Measurements from ENCODE around the gene HDAC7. TPM values are rescaled to one million over a fixed set of nuclear protein-coding genes. Genes with fewer than 3 reads are reported as not detected.

HDAC7 gene
- total and polyA plus RNA-seq, 12 donors = 26.9 to 75.6 (median 40.3) TPM

GRCh38 chr12:47781479-47782371 is 38.0 kb downstream of the HDAC7 start:
- DNase-seq = no peak
- 72 to 74% methylated on average over 13 of the region's 13 CpGs for WGBS, 2 donors
- Histone ChIP-seq H3K27me3 (no peaks in the 10 kb centered on the region), H3K4me3 (no peak overlapping the region), H3K4me1 (peaks cover 15 to 61% (median 29%) of the 10 kb centered on the region in 9 donors), H3K36me3 (peaks cover 0 to 66% (median 38%) of the 10 kb centered on the region in 9 donors), H3K27ac (peak overlapping the region in 3 of 10 donors; percentile 12 to 64 (median 12)), H3K9me3 (no peaks in the 10 kb centered on the region)
- ATAC-seq = no peak
- no peak for TF ChIP-seq CTCF (IDR thresholded peaks at IDR 0.05)
- intact Hi-C loops (cut with DNase I) = loop anchor here in 3 of 10 donors (5.0 kb wide), 2 partner anchors 36 to 56 kb away; partner anchors contain the start of gene HDAC7 (in 1 of the 3)

GRCh38 chr12:47779943-47780504 is 39.7 kb downstream of the HDAC7 start:
- no peak for DNase-seq

GRCh38 chr12:47779301-47779942 is 40.3 kb downstream of the HDAC7 start:
- Histone ChIP-seq H3K36me3 (peaks cover 0 to 43% (median 16%) of the 10 kb centered on the region in 9 donors), H3K9me3 (no peaks in the 10 kb centered on the region), H3K27me3 (no peaks in the 10 kb centered on the region), H3K27ac (peak overlapping the region in 2 of 10 donors; percentile 39 to 52), H3K4me3 (no peak overlapping the region), H3K4me1 (peaks cover 22 to 71% (median 52%) of the 10 kb centered on the region in 9 donors)
- intact Hi-C loops (cut with DNase I) = loop anchor here in 9 of 10 donors (1.0 to 10.0 kb wide), 9 partner anchors 37 to 67 kb away; no protein-coding TSS in a partner anchor
- ATAC-seq = peak; percentile 68 to 84 (median 76)
- DNase-seq = peak; percentile 88 to 91
- peak; percentile 90 to 97 (median 95) for TF ChIP-seq CTCF (IDR thresholded peaks at IDR 0.05)
- 28 to 37% methylated on average over 19 of the region's 19 CpGs for WGBS, 2 donors

More at GRCh38 chr12:47779943-47780504, 39.7 kb downstream of the HDAC7 start:
- ATAC-seq = peak in 5 of 8 donors; percentile 4 to 15 (median 8)
- H3K27ac ChIP-seq = peak overlapping the region in 3 of 10 donors; percentile 17 to 52 (median 39)
- intact Hi-C loops (cut with DNase I) = loop anchor here (1.0 to 10.0 kb wide), 11 partner anchors 18 to 68 kb away; partner anchors contain the start of gene HDAC7 (in 1 of the 10)
- H3K4me1 ChIP-seq = peaks cover 17 to 69% (median 46%) of the 10 kb centered on the region in 9 donors
- H3K9me3 ChIP-seq = no peaks in the 10 kb centered on the region
- 64 to 68% methylated on average over 11 of the region's 11 CpGs for WGBS, 2 donors
- peaks cover 0 to 49% (median 22%) of the 10 kb centered on the region in 9 donors for H3K36me3 ChIP-seq
- H3K27me3 ChIP-seq = no peaks in the 10 kb centered on the region
- no peak overlapping the region for H3K4me3 ChIP-seq
- TF ChIP-seq CTCF (IDR thresholded peaks at IDR 0.05) = no peak

GRCh38 chr12:47778881-47779280 is 40.8 kb downstream of the HDAC7 start:
- ATAC-seq = peak in 3 of 8 donors; percentile 1 to 2 (median 1)
- Histone ChIP-seq H3K27ac (peak overlapping the region in 1 of 10 donors; percentile 7), H3K36me3 (peaks cover 0 to 38% (median 11%) of the 10 kb centered on the region in 9 donors), H3K4me3 (no peak overlapping the region), H3K27me3 (no peaks in the 10 kb centered on the region), H3K4me1 (peaks cover 23 to 73% (median 56%) of the 10 kb centered on the region in 9 donors), H3K9me3 (no peaks in the 10 kb centered on the region)
- WGBS, 2 donors = 43 to 48% methylated on average over 14 of the region's 14 CpGs
- DNase-seq = no peak
- intact Hi-C loops (cut with DNase I) = loop anchor here in 9 of 10 donors (1.0 to 10.0 kb wide), 9 partner anchors 37 to 67 kb away; no protein-coding TSS in a partner anchor
- no peak for TF ChIP-seq CTCF (IDR thresholded peaks at IDR 0.05)
